CD4-positive, alpha-beta T cell treated with Interleukin-4 for 4 hours (primary cell): Measurements from ENCODE around the gene MINPP1.

ENCODE experiments used
- DNase-seq: peaks from one replicate; pipeline ENCODE4 v3.0.0-alpha.2; 2020

Gene MINPP1

DNA sequence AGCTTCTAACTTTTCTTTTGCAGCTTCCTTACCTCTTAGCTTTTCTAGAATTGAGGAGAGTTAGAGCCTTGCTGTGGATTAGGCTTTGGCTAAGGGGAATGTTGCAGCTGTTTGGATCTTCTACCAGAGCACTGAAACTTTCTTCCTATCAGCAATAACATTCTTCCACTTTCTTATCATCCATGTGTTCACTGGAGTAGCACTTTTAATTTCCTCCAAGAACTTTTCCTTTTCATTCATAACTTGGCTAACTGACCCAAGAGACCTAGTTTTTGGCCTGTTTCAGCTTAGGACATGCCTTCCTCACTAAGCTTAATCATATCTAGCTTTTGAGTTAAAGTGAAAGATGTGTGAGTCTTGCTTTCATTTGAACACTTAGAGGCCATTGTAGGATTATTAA, 19.6 kb downstream of the MINPP1 start:
- DNase-seq = no peak

DNA sequence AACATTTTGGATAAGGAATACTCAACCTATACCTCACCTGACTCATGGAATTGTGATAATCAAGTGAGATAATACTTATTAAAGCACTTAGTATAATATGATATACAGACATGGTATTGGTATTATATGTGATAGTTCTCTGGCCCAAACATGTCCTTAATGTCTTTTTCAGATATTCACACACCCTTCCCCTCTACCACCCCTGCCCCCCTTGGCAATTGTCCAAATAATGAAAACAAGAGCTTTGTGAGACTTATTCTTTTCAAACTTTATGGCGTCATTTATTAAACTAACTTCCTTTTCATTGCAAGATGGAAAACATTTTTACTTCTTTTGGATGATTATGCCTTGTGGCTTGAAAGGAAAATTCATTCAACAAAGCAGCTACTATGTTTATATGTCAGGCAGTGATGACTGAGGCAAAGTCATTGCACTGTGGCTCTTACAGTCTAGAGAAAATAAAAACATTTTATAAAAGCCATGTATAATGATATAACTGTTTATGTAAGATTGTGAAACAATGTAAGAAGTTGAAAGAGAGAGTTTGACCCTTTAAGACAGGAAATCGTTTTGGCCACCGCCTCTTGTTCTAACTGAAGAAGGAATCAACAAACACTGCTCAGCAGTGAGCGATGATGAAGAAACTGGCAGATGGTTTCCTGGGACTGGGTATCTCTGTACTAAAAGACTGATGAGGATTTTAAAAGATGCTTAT, 27.4 kb downstream of the MINPP1 start:
- no peak for DNase-seq

DNA sequence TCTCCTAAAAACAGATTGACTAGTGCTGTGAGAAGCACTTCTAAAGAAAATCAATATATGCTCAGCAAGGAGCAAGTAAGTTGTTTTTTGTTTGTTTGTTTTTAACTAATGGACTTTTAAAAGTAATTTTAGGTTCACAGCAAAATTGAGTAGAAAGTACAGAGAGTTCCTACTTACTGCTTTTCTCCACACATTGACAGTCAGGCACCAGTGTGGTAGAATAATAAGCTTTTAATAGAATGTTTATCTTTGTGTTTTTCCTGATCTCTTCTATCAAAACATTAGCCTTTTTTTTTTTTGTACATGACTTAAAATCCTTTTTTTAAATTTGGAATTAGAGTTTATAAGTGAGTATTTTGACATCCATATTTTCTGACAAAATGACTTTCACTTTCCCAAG, 28.0 kb downstream of the MINPP1 start:
- DNase-seq = no peak

DNA sequence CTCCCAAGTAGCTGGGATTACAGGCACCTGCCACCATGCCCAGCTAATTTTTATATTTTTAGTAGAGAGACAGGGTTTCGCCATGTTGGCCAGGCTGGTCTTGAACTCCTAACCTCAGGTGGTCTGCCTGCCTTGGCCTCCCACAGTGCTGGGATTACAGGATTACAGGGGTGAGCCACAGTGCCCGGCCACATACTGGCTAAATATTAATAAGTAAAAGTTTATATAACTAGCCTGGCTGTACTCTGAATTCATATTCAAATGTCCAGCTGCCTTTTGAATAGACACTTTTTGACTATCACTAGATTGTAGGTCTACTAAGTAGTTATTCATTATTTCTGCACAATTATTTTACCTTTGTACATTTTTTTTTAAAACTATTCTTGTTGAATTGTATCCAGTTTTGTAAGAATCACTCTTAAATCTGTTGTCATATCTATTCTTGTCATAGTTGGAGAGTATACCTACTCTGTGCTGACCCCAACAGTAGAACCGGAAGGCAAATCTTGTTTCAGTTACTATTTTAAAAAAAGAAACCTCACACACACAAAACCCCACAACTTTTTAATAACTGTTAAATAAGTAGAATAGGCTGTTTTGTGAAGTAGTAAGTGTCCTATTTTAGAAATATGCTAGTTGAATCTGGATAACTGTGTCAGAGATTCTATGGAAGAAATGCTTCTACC, 29.6 kb downstream of the MINPP1 start:
- no peak for DNase-seq

DNA sequence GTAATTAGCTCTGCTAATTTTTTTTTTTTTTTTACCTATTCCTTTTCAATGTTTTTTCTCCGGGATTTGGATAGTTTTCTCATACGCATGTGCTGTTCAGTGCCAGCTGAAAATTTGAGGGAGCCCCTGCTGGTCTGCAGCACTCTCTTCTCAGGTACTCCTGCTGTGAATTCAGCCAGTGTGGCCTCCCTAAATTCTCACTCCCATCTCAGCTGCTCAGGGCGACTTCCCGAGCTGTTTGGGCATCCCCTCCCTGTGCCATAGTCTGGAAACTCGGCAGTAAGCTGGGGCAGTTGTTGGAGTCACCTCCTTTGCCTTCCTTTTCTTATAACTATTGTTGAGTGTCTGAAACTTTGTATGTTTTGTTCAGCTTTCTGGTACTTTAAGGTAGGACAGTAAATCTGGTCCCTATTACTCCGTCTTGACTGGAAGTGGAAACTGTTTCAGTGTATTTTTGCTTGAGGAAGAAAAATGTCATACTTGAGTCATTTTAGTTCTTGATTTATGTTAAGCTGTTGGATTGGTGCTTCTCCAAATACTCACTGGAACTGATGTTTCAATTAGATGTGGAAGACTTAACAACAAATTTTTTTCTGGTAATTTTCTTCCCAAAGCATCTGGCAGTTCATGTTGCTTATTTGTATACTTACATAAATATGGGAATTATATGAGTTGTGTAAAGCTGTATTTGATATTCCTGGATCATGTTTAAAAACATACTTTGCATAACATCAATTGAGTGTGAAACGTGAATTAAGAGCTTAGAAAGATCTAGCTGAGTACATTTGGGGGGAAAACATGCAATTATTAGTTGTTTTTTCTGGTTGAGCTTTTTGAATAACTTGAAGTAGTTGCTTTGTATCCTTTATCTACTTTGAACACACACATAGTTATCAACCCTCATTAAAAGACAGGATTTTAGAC, 33.7 kb downstream of the MINPP1 start:
- DNase-seq = no peak

- no peak for DNase-seq
Observed at GRCh38 chr10:87541114-87541513, 36.4 kb downstream of the MINPP1 start.

DNA sequence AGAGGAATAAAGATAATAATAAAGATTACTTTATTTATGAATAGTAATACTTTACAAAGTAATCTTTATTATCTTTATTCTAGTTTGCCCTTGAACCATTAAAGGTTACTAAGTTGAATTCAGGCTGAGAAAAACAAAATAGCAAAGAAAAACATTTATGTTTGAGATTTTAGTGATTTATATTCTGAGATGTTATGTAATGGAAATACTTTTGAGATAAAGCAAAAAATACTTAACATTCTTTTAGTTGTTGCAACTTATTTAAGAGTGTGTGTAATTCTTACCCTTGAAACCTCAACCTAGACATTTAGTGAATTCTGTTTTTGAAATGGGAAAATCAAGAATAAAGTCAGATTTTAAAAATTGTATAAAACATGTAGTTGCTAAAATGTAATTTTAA, 40.0 kb downstream of the MINPP1 start:
- no peak for DNase-seq

DNA sequence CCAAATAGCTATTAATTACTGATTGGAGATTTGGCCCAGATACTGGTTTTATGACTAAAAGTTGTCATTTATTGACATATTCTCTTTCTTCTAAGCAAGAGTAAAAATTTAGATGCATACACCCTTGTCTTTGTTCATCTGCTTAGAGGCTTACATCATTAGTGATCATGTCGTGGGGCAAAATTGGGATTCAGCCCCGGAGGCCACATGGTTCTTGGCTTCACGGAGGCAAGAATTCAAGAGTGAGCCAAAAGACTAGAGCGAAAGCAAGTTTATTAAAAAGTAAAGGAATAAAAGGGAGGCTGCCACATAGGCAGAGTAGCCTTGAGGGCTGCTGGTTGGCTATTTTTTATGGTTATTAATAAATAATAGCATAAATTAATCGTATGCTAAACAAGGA, 41.1 kb downstream of the MINPP1 start:
- DNase-seq = no peak

DNA sequence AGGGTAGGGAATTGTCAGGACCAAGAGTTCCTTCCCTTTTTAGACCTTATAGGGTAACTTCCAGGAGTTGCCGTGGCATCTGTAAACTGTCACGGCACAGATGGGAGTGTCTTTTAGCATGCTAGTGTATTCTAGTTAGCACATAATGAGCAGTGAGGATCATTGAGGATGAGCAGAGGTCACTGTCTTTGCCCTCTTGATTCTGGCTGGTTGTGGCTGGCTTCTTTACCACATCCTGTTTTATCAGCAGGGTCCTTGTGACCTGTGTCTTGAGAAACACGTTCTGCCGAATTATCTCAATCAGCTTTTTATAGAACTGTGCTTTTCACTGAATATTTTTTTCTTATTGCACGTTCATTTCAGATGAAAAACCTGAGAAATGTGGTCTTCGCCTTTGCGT, 41.5 kb downstream of the MINPP1 start:
- no peak for DNase-seq

DNA sequence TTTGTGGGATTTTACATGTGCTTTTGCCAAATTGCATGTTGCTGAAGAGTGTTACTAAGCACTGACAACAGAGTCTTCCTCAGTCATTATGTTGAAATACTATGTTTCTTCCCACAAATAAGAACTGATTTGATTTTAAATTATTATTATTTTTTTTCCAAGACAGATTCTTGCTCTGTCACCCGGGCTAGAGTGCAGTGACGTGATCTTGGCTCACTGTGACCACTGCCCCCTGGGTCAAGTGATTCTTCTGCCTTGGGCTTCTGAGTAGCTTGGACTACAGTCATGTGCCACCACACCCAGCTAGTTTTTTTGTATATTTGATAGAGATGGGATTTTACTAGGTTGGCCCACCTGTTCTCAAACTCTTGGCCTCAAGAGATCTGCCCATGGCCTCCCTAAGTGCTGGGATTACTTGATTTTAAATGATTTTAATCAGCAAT, 42.3 kb downstream of the MINPP1 start:
- DNase-seq = no peak

DNA sequence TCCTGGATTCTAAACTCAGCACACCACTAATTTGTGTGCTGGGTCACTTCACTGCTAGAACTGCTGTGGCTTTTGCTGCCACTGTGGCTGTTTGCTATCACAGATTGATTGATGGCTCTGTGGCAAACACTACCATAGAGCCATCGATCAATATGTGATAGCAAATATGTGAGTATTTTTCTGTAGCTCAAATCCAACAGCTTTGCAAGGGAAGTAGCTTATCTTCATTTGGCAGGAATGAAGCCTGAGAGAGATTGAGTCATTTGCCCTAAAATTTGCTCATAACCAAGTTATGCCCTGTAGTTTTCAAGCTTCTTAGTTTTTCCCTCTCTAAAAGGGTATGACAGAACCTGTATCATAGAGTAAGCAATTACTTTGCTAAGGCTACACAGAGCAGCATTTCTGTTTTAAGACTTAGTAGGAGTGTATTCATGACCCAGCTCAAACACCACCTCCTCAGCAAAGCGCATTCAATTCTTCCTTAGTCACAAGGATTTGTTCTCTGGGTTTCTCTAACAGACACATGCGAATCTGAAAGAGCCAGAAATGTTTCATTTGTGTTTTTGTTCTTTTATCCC, 43.1 kb downstream of the MINPP1 start:
- no peak for DNase-seq

GRCh38 chr10:87550741-87551140, 46.0 kb downstream of the MINPP1 start:
- DNase-seq = no peak

- no peak for DNase-seq
Observed at GRCh38 chr10:87551326-87551725, 46.6 kb downstream of the MINPP1 start.

DNA sequence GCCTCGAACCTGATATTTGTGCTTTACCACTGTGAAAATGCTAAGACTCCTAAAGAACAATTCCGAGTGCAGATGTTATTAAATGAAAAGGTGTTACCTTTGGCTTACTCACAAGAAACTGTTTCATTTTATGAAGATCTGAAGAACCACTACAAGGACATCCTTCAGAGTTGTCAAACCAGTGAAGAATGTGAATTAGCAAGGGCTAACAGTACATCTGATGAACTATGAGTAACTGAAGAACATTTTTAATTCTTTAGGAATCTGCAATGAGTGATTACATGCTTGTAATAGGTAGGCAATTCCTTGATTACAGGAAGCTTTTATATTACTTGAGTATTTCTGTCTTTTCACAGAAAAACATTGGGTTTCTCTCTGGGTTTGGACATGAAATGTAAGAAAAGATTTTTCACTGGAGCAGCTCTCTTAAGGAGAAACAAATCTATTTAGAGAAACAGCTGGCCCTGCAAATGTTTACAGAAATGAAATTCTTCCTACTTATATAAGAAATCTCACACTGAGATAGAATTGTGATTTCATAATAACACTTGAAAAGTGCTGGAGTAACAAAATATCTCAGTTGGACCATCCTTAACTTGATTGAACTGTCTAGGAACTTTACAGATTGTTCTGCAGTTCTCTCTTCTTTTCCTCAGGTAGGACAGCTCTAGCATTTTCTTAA, 47.7 kb downstream of the MINPP1 start:
- no peak for DNase-seq

GRCh38 chr10:87557409-87557808, 52.7 kb downstream of the MINPP1 start:
- DNase-seq = no peak

- DNase-seq = no peak
Observed at GRCh38 chr10:87558333-87558732, 53.6 kb downstream of the MINPP1 start.

DNA sequence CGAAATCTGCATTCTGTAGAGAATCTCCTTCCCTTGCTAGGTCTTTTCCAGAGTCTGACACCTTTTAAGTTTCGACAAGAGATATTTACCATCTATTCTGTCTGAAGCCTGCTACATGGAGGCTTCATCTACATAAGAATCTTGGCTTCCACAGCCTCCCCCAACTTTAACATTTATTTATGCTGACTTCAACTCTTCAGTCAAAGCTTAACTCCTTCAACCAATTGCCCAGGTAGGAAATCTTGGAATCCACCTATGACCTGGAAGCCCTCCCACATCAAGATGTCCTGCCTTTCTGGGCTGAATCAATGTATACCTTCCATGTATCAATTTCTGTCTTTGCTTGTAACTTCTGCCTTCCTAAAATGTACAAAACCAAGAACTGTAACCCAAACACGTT, 54.7 kb downstream of the MINPP1 start:
- DNase-seq = no peak

- DNase-seq = no peak
Observed at GRCh38 chr10:87560495-87561129, 55.9 kb downstream of the MINPP1 start.

GRCh38 chr10:87562750-87563149, 58.1 kb downstream of the MINPP1 start:
- no peak for DNase-seq

- no peak for DNase-seq
Observed at GRCh38 chr10:87565010-87565409, 60.3 kb downstream of the MINPP1 start.

- no peak for DNase-seq
Observed at GRCh38 chr10:87575851-87576250, 71.2 kb downstream of the MINPP1 start.
